ENCODE measurements around the gene POLR3H. TPM values are rescaled to one million over a fixed set of nuclear protein-coding genes. Genes with fewer than 3 reads are reported as not detected.

The POLR3H gene
- total RNA-seq, 1 donor from 2014 or later = 15.8 TPM

DNA sequence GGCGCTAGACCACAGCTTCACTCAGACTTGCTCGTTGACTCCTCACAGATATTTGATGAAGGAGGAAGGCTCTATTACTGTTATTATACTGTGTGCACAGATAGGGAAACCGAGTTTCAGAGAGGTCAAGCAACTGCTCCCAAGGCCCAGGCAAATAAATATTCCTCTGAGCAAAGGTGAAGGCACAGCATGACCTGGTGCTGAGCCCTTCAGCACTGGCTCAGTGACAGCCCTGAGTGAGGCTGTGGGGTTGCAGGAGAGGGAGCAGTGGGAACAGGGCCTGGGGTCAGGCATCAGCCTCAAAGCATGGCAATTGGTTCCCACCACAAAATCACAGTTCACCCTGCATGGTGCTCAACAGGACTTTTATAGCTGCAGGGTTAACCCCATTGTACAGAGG lies 7.1 kb downstream of the POLR3H start:
- DNase-seq = no peak
- H3K4me1 ChIP-seq = peaks cover 32% of the 10 kb centered on the region
- no peaks in the 10 kb centered on the region for H3K9me3 ChIP-seq (replicated peaks)
- no peak overlapping the region for H3K27ac ChIP-seq (replicated peaks)
- TF ChIP-seq, protein P1, sequence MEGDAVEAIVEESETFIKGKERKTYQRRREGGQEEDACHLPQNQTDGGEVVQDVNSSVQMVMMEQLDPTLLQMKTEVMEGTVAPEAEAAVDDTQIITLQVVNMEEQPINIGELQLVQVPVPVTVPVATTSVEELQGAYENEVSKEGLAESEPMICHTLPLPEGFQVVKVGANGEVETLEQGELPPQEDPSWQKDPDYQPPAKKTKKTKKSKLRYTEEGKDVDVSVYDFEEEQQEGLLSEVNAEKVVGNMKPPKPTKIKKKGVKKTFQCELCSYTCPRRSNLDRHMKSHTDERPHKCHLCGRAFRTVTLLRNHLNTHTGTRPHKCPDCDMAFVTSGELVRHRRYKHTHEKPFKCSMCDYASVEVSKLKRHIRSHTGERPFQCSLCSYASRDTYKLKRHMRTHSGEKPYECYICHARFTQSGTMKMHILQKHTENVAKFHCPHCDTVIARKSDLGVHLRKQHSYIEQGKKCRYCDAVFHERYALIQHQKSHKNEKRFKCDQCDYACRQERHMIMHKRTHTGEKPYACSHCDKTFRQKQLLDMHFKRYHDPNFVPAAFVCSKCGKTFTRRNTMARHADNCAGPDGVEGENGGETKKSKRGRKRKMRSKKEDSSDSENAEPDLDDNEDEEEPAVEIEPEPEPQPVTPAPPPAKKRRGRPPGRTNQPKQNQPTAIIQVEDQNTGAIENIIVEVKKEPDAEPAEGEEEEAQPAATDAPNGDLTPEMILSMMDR (IDR thresholded peaks at IDR 0.05; ENCODE audit: borderline replicate concordance) = no peak
- no peak overlapping the region for H3K4me3 ChIP-seq
- no peaks in the 10 kb centered on the region for H3K36me3 ChIP-seq
- H3K27me3 ChIP-seq (ENCODE audit: low read depth) = no peaks in the 10 kb centered on the region
- intact Hi-C loops (cut with micrococcal nuclease) = no loop called here

DNA sequence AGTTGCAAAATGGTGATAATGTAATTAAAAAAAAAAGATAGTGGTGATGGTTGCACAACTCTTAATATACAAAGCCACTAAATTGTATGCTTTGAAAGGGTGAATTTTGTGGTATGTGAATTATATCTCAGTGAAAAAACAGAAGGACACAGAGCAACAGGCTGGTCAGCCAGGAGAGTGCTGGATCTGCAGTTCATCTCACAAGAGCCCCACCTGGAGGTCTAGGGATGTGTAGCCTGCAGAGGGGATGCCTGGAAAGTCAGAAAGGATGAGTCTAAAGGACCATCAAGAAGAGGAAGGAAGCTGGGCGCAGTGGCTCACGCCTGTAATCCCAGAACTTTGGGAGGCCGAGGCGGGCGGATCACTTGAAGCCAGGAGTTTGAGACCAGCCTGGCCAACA lies 9.0 kb downstream of the POLR3H start:
- DNase-seq = no peak
- Histone ChIP-seq H3K27ac (replicated peaks) (no peak overlapping the region), H3K9me3 (replicated peaks) (no peaks in the 10 kb centered on the region), H3K4me3 (no peak overlapping the region), H3K4me1 (peaks cover 46% of the 10 kb centered on the region), H3K27me3 (ENCODE audit: low read depth) (no peaks in the 10 kb centered on the region), H3K36me3 (peaks cover 12% of the 10 kb centered on the region)
- intact Hi-C loops (cut with micrococcal nuclease) = no loop called here
- TF ChIP-seq, protein P1 (IDR thresholded peaks at IDR 0.05; ENCODE audit: borderline replicate concordance) = peak; percentile 10

DNA sequence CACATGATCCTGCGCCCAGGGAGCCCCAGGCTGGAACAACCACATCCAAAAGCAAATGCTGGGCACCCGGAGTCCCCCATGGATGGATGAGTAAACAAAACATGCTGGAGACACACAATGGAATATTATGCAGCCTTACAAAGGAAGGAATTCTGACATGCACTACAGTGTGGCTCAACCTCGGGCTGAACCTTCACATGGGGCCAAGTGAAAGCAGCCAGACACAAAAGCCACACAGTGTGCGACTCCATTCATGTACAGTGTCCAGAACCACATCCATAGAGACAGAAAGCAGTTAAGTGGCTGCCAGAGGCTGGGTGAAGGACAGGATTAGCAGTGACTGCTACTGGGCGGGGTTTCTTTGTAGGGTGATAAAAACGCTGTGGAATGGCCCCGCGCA lies 10.1 kb downstream of the POLR3H start:
- intact Hi-C loops (cut with micrococcal nuclease) = no loop called here
- TF ChIP-seq, protein P1 (IDR thresholded peaks at IDR 0.05; ENCODE audit: borderline replicate concordance) = no peak
- no peaks in the 10 kb centered on the region for H3K27me3 ChIP-seq (ENCODE audit: low read depth)
- no peaks in the 10 kb centered on the region for H3K9me3 ChIP-seq (replicated peaks)
- peaks cover 39% of the 10 kb centered on the region for H3K4me1 ChIP-seq
- no peak for DNase-seq
- H3K4me3 ChIP-seq = no peak overlapping the region
- peaks cover 20% of the 10 kb centered on the region for H3K36me3 ChIP-seq
- H3K27ac ChIP-seq (replicated peaks) = peak overlapping the region; percentile 77

DNA sequence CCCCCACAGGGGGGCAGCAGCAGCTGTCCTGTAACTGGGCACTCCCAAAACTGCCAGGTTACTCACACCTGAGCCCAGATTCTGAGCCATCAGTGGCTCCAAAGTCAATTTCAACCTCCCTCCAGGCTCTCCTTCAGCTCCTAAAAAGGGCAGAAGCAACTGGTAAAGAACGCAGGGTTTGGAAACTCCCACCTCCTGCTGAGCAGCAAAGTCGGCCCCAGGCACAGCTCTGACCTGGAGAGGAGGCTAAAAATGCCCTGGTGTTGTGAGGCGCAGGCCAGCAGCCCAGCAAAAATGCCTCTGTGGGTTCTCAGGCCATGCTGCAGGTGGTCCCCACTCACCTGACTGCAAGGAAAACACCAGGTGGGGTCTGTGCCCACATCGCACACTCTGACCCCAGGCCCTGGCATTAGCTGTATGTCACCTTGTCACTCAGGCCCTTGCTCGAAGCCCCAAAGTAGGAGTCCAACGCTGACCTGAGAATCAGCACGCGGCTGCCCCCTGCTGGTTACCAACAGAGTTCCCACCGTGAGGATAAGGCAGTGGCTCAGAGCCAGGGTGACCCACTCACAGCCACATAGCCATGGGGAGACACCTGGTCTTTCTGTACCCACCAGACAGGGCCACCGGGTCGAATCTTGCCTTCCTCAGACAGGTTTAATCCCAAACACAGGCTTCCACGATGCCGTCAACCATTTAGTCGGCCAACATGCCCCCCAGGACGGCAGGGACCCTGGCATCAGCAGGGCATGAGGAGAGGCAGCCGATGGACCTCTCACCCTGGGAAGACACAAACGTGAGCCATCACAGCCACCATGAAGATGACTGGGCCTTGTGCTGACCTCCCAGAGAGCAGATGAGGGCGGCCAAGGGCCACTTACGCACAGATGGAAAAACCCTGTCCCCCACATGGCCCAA lies 11.1 kb downstream of the POLR3H start:
- no peaks in the 10 kb centered on the region for H3K9me3 ChIP-seq (replicated peaks)
- intact Hi-C loops (cut with micrococcal nuclease) = no loop called here
- H3K27me3 ChIP-seq (ENCODE audit: low read depth) = no peaks in the 10 kb centered on the region
- peaks cover 39% of the 10 kb centered on the region for H3K4me1 ChIP-seq
- H3K27ac ChIP-seq (replicated peaks) = peak overlapping the region; percentile 77
- peak; percentile 79 for DNase-seq
- TF ChIP-seq, protein P1 (IDR thresholded peaks at IDR 0.05; ENCODE audit: borderline replicate concordance) = peak; percentile 85
- H3K4me3 ChIP-seq = no peak overlapping the region
- H3K36me3 ChIP-seq = peaks cover 30% of the 10 kb centered on the region

DNA sequence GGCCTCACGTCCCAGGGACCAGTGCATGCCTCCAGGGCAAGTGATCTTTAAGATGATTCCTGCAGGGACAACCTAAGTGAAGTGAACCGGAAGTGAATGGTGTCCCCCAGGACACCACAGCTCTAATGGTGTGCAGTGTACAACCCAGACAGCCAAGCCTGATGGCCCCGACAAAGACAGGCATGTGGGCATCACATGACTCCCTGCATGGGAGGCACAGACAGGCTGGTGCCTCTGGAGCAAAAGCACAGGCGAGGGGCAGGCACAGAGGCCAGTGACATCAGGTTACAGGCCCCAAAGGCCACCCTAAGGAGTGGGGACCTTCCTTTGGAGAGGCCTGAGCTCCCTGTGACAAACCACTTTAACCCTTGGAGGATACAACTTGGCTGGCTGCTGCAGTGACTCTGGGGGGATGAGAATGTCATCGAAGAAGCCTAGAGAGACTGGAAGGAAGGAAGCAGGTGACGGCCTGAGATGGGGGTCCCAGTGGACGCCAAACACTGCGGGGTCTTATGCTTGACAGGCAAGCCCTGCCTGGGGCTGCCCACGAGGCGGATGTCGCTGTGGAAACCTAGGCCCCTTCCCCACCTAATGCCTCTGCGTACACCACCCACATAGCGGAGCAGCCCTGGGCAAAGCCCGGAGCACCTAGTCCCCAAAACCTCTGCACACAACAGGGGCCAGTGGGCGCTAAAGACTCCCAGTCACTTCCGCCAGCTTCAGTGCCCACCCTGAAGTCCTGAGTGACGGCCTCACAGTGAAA lies 12.4 kb downstream of the POLR3H start:
- Histone ChIP-seq H3K27me3 (ENCODE audit: low read depth) (no peaks in the 10 kb centered on the region), H3K4me1 (peaks cover 44% of the 10 kb centered on the region), H3K4me3 (no peak overlapping the region), H3K9me3 (replicated peaks) (no peaks in the 10 kb centered on the region), H3K27ac (replicated peaks) (peak overlapping the region; percentile 77), H3K36me3 (peaks cover 43% of the 10 kb centered on the region)
- DNase-seq = no peak
- TF ChIP-seq, protein P1 (IDR thresholded peaks at IDR 0.05; ENCODE audit: borderline replicate concordance) = no peak
- intact Hi-C loops (cut with micrococcal nuclease) = no loop called here

Measured in left ventricle myocardium inferior (tissue), 1 donor.